Esophagus squamous epithelium (tissue), 4 donors: ENCODE measurements around the gene C16orf92.

Source experiments
- CTCF ChIP-seq, 6 experiments: fragments of 450-650 bp in 4 of 6; fragments of 200-600 bp in 2 of 6; sonication (generic) in 2 of 6; IDR thresholded peaks; one replicate each; pipeline ENCODE4 v1.5.1; 2016 to 2019; ENCODE audit warnings: antibody characterized with exemption in 6 of 6, mild to moderate bottlenecking in 4 of 6, moderate library complexity in 4 of 6
- POLR2A ChIP-seq, 4 donors: fragments of 450-650 bp; IDR thresholded peaks; one replicate each; pipeline ENCODE4 v1.6.1; 2017; ENCODE audit warnings: antibody characterized with exemption in 4 of 4, mild to moderate bottlenecking in 4 of 4, moderate library complexity in 3 of 4

DNA sequence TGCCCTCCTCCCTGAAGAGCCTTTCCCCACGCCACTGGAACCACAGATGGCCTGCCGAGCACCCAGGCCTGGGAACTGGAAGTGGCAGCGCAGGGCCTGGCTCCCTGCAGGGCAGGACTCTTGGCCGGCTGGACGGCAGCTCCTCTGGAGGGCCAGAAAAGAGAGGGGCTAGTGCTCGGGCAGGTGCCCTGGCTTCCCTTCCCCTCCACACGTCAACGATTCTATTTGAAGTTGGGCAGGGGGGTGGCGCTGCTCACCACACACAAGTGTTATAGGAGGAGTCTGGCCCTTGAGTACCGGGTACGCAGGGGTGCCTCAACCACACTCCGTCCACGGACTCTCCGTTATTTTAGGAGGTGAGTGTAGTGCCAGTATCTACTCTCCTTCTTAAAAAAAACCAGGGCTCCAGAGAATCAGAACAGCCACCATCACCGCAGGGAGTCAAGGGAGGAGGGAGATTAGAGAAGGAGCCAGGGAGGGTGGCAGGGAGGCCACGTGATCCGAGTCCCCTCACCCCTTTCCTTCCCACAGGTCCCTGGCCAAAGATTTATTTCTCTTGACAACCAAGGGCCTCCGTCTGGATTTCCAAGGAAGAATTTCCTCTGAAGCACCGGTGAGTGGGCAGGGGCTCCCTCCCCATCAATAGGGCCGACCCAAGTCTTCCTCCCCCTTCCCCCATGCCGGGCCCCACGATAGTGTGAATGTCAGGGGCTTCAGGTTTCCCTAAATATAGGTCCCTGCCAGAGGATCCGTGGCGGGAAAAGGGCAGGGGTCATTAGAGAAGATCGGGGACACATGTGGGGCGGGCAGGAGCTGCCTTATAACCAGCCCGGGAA, 41.1 kb downstream of the C16orf92 start:
- TF ChIP-seq CTCF (IDR thresholded peaks at IDR 0.05) (peak in 4 of 6 experiments; percentile 33 to 46 (median 42)), POLR2A (IDR thresholded peaks at IDR 0.05) (peak in 2 of 4 donors; percentile 25 to 38)
